ENCODE data around the gene DNAH2.

GRCh38 chr17:7677388-7678067 lies 40.0 kb upstream of the DNAH2 start:
- TF ChIP-seq CTCF (conservative IDR thresholded peaks at IDR 0.05; ENCODE audit: low read depth in 2 of 2) (no peak), ZNF114 (CRISPR knock-in tag; IDR thresholded peaks at IDR 0.05) (no peak), EZH2phosphoT487 (IDR thresholded peaks at IDR 0.05; ENCODE audit: unreplicated experiment) (no peak), REST (IDR thresholded peaks at IDR 0.05; ENCODE audit: unreplicated experiment) (no peak), POLR2AphosphoS5 (IDR thresholded peaks at IDR 0.05; ENCODE audit: low read depth) (peak; percentile 19; the same call in 1 of the 2 replicates), ETS1 (IDR thresholded peaks at IDR 0.05) (no peak), JUNB (IDR thresholded peaks at IDR 0.05; ENCODE audit: unreplicated experiment) (no peak)

Data from GM23338 (cell line).